NCI-H1694 treated with DMSO at 0.1 percent for 48 hours (cell line): ENCODE results near the gene PPARGC1A.

ENCODE experiments used
- DNase-seq: peaks from one replicate; lab custom pipeline; 2025; lab: John Stamatoyannopoulos, UW

Gene PPARGC1A

GRCh38 chr4:23878912-23879732 lies 10.7 kb downstream of the PPARGC1A start:
- DNase-seq, result no peak

- DNase-seq, result no peak
Measured at GRCh38 chr4:23878246-23878891, 11.5 kb downstream of the PPARGC1A start.

GRCh38 chr4:23877758-23878229 lies 12.1 kb downstream of the PPARGC1A start:
- no peak for DNase-seq

- DNase-seq, result no peak
Measured at GRCh38 chr4:23876418-23877089, 13.3 kb downstream of the PPARGC1A start.

- DNase-seq, result no peak
Measured at GRCh38 chr4:23875317-23875716, 14.5 kb downstream of the PPARGC1A start.

GRCh38 chr4:23874536-23874901 lies 15.3 kb downstream of the PPARGC1A start:
- DNase-seq, result no peak

GRCh38 chr4:23873717-23874535 lies 15.9 kb downstream of the PPARGC1A start:
- DNase-seq, result no peak

GRCh38 chr4:23871426-23871825 lies 18.4 kb downstream of the PPARGC1A start:
- DNase-seq, result no peak

- no peak for DNase-seq
Measured at GRCh38 chr4:23866450-23867075, 23.3 kb downstream of the PPARGC1A start.

GRCh38 chr4:23861897-23862296 lies 27.9 kb downstream of the PPARGC1A start:
- DNase-seq, result no peak

- DNase-seq, result no peak
Measured at GRCh38 chr4:23860919-23861318, 28.9 kb downstream of the PPARGC1A start.

GRCh38 chr4:23857367-23857959 lies 32.4 kb downstream of the PPARGC1A start:
- no peak for DNase-seq

- no peak for DNase-seq
Measured at GRCh38 chr4:23856630-23857029, 33.2 kb downstream of the PPARGC1A start.

GRCh38 chr4:23855912-23856605 lies 33.8 kb downstream of the PPARGC1A start:
- no peak for DNase-seq

- no peak for DNase-seq
Measured at GRCh38 chr4:23853986-23854660, 35.7 kb downstream of the PPARGC1A start.

GRCh38 chr4:23851464-23851863 lies 38.4 kb downstream of the PPARGC1A start:
- no peak for DNase-seq

- DNase-seq, result no peak
Measured at GRCh38 chr4:23847158-23847557, 42.7 kb downstream of the PPARGC1A start.

GRCh38 chr4:23844961-23845360 lies 44.9 kb downstream of the PPARGC1A start:
- no peak for DNase-seq

- DNase-seq, result no peak
Measured at GRCh38 chr4:23839279-23839678, 50.6 kb downstream of the PPARGC1A start.

GRCh38 chr4:23838607-23839006 lies 51.2 kb downstream of the PPARGC1A start:
- no peak for DNase-seq
